T47D (cell line): ENCODE data around the gene TBL1Y.

Source experiments
- DNase-seq, 2 experiments: peaks; one replicate each; pipeline versions ENCODE4 v3.0.0 to v3.0.0-alpha.2; 2011 to 2012; ENCODE audit warnings: low read depth in 1 of 2, low spot score in 1 of 2
- JUND ChIP-seq: IDR thresholded peaks from 2 replicates; pipeline ENCODE4 v1.6.1; 2012; ENCODE audit warnings: low read depth
- in situ Hi-C: cut with HindIII; loops from 2 replicates; pipeline ENCODE4 v1.10.0; 2016; ENCODE audit warnings: low sequenced_read_pairs, low pct_unique_long_range_greater_than_20kb

Gene TBL1Y

DNA sequence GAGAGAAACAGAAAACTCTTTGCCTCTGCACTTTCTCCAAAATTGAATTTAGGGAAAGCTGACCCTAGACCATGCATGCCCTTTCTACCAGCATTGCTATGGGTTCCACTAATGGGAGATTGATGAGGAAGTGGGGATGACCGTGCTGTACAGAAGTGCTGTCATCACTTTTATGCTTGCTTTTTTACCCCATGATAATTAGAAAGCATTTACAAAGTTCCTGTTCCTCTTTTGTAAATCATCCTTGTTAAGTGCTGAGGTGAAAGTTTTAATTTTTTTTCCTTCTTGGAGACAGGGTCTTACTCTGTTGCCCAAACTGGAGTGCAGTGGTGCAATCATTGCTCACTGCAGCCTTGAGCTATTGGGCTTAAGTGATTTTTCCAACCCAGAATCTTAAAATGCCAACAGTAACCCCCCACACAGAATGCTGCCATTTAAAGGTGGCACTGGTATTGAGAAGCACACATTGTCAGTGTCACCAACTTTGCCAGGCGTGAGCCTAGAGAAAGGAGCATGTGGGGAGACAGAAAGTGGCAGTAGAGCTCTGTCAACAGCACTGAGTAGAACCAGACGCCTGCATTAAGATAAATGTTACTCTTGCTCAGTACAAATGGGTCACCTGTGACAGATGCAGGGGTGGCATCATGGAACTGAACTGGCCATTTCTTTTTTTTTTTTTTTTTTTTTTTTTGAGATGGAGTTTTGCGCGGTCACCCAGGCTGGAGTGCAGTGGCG, 79.6 kb downstream of the TBL1Y start:
- in situ Hi-C loops, result no loop called here
- DNase-seq, result no peak
- TF ChIP-seq JUND, result no peak

DNA sequence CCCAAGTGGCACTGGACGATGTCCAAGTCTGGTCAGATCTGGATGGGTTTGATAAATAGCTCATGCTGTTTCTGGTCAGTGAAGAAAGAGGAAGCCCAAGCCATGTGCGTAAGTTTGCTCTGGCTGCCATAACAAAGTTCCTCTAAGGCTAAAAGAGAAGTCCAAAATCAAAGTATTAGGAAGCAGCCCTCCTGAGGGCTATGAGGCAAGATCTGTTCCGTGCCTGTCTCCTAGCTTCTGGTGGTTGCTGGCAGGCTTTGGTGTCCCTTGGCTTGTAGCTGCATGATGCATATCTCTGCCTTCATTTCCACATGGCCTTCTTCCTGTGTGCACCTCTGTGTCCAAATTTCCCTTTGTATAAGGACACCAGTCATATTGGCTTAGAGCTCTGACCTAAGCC, 81.5 kb downstream of the TBL1Y start:
- no peak for TF ChIP-seq JUND
- no peak for DNase-seq
- in situ Hi-C loops, result no loop called here

GRCh38 chrY:6995987-6996386, 85.5 kb downstream of the TBL1Y start:
- TF ChIP-seq JUND, result no peak
- DNase-seq, result no peak
- in situ Hi-C loops, result no loop called here

GRCh38 chrY:6997503-6998066, 87.1 kb downstream of the TBL1Y start:
- TF ChIP-seq JUND, result no peak
- in situ Hi-C loops, result no loop called here

GRCh38 chrY:6999905-7000304, 89.4 kb downstream of the TBL1Y start:
- in situ Hi-C loops, result no loop called here
- no peak for TF ChIP-seq JUND

More at GRCh38 chrY:6997503-6998066, 87.1 kb downstream of the TBL1Y start:
- no peak for DNase-seq

DNA sequence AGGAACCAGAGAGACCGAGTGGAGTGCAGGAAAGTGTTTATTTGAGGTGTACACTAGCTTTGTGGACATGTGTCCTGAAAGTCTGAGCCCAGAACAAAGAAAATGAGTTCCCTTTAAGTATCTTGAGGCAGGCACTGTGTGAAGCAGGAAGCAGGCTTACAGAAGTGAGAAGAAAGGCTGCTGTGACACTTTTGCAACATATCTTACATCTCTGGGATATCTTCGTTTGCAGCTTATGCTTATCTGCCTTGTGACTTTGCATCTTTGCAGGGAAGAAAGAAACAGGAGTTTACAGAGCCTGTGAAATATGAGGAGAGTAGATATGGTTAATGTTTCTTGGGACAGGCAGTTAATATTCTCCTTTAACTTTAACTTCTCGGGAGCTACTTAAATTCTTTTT, 92.1 kb downstream of the TBL1Y start:
- in situ Hi-C loops, result no loop called here
- no peak for TF ChIP-seq JUND
- DNase-seq, result no peak

More at GRCh38 chrY:6999905-7000304, 89.4 kb downstream of the TBL1Y start:
- DNase-seq, result no peak

DNA sequence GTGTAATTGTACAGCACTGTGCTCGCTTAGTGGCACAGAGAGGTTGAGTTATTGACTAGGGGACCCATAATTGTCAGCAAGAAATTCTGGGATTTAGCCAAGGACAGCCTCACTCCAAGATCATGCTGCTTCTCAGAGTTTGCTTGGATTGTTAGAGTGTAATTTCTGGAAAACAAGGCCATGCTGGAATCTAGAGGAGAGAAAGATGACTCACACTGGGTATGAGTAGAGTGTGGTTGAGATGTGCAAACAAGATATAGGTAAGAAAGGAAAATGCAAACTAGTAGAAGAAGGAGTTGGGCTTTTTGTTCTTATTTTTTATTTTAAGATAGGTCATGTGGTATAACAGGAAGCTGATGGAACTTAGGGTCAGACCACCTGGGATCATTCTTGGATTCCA, 97.4 kb downstream of the TBL1Y start:
- DNase-seq, result no peak
- no peak for TF ChIP-seq JUND
- in situ Hi-C loops, result no loop called here

DNA sequence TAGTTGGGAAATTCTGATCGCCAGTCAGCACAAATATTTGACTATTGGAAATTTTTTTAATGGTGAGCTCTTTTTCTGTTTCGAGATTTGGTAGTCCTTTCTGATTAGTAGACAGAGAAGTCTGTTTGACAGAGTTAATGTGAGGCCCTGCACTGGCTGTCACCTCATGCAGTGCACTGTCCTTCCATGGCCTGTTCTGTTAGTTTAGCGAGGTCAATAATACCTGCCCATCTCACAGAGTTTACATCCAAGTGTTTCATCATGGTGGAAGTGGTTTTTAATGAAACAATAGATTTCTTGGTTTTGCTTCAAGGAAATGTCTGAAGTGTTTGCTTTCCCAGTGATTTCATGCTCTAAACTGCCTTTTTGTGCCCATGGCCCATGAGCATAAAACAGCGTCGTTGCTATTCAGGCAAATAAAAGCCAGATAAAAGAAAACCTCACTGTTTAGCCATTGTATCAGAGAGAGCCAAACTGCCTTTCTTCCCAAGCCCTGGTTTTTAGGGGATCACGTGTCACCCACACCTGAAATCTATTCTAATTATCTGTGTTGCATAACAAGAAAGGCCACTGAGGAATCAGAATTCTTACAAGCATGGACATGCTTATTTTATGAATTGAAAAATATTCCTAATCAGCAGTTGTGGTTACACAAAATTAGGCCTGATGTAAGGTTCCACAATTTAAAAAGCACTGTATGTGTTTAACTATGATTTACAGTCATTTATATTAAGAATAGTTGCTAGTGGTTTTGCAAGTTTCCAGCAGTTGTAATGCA, 98.3 kb downstream of the TBL1Y start:
- in situ Hi-C loops, result no loop called here
- no peak for TF ChIP-seq JUND
- no peak for DNase-seq

- no peak for TF ChIP-seq JUND
- DNase-seq, result no peak
- in situ Hi-C loops, result no loop called here
These were observed 102.6 kb downstream of the TBL1Y start for GRCh38 chrY:7013051-7013450.

- in situ Hi-C loops, result no loop called here
- DNase-seq, result no peak
These were observed 106.0 kb downstream of the TBL1Y start for GRCh38 chrY:7016521-7016920.

GRCh38 chrY:7017244-7018080, 107.0 kb downstream of the TBL1Y start:
- TF ChIP-seq JUND, result no peak
- in situ Hi-C loops, result no loop called here
- DNase-seq, result no peak

More at GRCh38 chrY:7016521-7016920, 106.0 kb downstream of the TBL1Y start:
- no peak for TF ChIP-seq JUND

DNA sequence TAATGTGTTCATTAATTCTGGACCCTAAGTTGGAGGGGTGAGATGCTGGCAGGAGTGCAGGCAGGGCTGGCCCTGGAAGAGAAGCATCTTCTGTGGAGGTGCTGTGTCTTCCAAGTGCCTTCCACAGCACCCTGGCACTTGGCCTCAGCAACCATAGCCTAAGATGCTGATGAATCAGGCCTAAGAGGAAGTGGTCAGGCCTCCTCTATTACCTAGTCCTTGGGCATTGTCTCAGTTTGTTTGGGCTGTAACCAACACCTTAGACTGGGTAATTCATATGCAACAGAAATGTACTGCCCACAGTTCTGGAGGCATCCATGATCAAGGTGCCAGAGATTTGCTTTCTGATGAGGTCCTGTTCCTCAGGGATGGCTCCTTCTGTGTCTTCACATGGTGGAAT, 128.5 kb downstream of the TBL1Y start:
- in situ Hi-C loops, result no loop called here
- no peak for TF ChIP-seq JUND
- DNase-seq, result no peak
